Cerebellar cortex (tissue), 1 donor: ENCODE results near the gene SLC16A12.
"Not testable (repeated sequence)": the region's sequence is repeated elsewhere in the genome, so short reads cannot be mapped to it uniquely, and the experiment has no call there.

Experiments used
- DNase-seq: peaks from one replicate; pipeline ENCODE4 v3.0.0-alpha.2; 2015; ENCODE audit warnings: low spot score

The SLC16A12 gene

DNA sequence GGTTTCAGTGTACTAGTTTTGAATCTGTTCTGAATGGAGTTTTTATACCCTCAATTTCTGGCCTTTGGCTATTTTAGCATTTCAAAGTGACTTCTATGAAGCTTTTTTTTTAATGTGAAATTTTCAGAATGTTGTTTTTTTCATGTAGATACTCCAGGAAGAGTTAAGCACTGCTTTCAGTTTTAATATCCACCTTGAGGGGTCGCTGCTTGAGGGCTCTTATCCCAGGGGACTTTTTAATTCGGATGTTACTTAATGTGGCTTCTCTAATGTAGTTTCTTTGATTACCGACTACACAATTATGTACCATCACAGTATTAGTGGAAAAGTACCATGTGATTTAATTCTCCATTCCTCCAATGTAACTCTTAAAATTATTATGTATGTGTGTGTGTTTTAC lies 115.8 kb downstream of the SLC16A12 start:
- no peak for DNase-seq

DNA sequence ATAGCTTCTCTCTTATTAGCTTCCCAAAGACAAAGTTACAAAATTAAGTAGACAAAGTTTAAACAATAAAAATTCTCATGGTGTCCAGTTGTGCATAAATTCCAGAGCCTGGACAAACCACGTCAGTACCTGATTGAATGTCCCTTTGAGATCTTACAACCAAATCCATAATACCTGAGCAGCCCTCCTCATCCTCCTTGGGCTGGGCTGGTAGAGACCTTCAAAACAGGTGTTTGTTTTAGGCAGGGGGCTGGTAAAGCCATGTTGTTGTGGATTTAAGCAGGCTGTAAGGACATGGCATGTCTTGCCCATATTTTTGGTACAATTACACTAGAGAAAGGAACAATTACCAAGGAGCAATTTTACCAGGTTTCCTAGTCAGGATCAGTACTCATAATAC lies 118.9 kb downstream of the SLC16A12 start:
- DNase-seq = no peak

DNA sequence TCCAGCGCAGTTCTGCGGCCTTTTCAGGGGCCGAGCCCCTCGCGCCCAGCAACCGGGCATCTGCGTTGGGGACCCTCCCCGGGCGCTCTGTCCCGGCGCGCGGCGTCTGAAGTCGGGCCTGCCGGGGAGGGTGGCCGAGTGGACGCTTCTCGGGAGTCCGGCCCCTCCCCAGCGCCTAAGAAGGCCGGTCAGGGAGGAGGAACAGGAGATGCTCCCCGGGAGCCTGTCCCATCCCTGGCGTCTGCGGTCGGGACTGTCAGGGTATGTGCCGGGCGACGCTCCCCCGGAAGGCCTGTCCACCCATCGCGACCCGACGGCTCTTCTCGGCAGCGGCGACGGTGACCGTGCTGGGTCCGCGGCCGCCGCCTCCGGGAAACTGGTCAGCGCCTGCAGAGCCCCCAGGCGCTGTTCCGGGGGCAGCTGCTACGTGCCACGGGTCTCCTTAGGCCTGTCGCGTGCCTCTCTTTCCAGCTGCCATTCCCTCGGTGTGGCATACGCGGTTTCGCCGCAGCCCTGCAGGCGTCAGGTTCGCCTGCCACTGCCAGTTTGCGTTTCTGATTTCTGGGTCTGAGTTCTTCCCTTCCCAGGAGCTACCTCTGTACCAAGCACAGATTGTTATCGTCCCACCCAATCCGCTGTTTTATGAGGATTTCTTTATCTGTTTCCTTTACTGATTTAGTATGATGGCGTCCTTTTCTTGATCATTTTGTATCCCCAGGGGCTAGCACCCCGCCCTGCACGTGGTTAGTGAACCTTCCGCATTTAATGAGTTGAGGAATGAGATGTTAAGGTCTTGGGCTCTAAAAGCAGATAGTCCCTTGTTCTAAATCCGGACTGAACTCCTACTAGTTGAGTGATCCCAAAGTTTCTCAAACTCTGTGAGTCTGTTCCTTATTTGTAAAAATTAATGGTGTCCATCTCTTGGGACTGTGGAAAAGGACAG lies 120.2 kb downstream of the SLC16A12 start:
- DNase-seq = peak; percentile 37

DNA sequence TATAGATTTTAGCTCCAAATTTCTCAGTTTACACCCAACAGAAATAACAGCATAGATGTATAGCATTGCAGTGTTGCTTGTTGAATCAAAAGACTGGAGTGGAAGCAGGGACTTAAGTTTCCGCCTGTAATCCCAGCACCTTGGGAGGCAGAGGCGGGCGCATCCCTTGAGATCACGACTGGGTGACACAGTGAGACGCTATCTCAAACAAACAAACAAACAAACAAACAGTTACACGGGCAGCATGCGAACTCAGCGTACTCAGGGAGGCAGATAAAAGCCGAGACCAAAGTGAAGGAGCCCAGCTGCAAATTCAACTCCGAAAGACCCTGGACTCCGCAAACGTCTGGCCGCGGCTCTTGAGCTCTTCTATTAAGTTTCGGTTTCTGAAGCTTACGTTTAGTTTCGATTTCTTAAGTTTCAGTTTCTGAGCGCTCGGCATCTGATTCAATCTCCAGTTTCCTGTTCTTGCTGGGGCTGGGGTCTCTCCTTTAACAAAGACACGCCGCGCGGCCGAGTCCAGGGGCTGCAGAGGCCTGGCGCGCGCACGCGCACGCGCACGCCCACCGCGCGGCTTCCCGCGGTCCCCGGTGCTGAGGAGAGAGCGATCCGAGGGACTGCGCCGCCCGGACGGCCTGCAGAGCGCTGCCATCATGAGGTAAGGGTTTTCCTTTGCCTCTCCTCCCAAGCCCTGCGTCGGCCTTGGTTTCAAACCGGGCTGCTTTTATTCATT lies 121.1 kb downstream of the SLC16A12 start, which contains the start of gene IFIT5:
TSS of gene IFIT5 (plus strand) at position 423 of the 733 bp plus-strand sequence. CDS start at position 654, 231 bp downstream.
- peak; percentile 70 for DNase-seq

DNA sequence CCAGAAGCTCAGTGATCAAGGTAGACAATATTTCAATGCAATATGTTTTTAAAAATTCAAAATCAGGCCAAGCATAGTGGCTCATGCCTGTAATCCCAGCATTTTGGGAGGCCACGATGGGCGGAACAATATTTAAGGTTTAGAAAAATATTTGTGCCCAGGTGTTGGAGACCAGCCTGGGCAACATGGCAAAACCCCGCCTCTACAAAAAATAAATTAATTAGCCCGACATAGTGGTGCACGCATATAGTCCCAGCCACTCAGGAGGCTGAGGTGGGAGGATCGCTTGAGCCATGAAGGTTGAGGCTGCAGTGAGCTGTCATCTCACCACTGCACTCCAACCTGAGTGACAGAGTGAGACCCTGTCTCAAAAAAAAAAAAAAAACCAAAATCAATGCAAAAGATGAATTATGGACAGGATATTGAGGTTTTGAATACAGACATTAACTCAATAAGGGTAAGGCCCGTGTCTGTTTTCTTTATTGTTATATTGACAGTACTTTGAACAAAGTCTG lies 121.9 kb downstream of the SLC16A12 start:
- no peak for DNase-seq

DNA sequence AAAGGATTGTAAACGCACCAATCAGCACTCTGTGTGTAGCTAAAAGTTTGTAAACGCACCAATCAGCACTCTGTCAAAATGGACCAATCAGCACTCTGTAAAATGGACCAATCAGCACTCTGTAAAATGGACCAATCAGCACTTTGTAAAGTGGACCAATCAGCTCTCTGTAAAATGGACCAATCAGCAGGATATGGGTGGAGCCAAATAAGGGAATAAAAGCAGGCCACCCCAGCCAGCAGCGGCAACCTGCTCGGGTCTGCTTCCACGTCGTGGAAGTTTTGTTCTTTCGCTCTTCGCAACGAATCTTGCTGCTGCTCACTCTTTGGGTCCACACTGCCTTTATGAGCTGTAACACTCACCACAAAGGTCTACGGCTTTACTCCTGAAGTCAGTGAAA lies 123.1 kb downstream of the SLC16A12 start:
- not testable (repeated sequence) for DNase-seq

DNA sequence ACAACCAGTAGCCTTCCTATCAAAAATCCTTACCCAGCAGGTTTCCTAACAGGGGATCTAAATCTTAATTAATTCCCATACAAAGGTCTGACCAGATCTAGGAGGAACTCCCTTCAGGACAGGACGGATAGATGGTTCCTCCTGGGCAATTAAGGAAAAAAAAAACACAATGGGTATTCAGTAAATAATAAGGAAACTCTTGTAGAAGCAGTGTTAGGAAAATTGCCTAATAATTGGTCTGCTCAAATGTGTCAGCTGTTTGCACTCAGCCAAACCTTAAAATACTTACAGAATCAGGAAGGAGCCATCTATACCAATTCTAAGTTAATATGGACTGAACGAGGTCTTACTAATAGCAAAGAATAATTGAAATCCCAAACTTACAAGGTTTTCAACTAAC lies 124.3 kb downstream of the SLC16A12 start:
- DNase-seq = not testable (repeated sequence)

DNA sequence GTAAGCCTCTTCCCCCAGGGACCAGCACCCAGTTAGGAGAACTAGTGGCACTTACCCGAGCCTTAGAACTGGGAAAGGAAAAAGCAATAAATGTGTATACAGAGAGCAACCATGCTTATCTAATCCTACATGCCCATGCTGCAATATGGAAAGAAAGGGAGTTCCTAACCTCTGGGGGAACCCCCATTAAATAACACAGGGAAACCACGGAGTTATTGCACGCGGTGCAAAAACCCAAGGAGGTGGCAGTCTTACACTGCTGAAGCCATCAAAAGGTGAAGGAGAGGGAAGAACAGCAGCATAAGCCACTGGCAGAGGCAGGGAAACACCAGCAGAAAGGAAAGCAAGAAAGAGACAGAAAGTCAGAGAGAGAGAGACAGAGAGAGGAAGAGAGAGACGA lies 124.8 kb downstream of the SLC16A12 start:
- DNase-seq = not testable (repeated sequence)

DNA sequence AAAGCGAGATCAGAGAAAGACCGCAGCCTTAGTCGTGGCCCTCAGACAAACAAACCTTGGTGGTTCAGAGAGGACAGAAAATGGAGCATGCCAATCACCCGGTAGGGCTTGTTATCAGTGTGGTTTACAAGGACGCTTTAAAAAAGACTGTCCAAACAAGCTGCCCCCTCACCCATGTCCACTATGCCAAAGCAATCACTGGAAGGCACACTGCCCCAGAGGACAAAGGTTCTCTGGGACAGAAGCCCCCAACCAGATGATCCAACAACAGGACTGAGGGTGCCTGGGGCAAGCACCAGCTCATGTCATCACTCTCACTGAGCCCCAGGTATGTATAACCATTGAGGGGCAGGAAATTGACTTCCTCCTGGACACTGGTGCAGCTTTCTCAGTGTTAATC lies 126.1 kb downstream of the SLC16A12 start:
- DNase-seq = not testable (repeated sequence)

DNA sequence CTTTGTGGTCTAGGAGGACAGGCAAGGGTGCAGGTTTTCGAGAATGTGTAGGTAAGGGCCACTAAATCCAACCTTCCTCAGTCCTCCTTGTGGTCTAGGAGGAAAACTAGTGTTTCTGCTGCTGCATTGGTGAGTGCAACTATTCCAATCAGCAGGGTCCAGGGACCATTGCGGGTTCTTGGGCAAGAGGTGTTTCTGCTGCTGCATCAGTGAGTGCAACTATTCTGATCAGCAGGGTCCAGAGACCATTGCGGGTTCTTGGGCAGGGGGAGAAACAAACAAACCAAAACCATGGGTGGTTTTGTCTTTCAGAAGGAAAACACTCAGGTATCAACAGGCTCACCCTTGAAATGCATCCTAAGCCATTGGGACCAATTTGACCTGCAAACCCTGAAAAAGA lies 127.6 kb downstream of the SLC16A12 start:
- not testable (repeated sequence) for DNase-seq

DNA sequence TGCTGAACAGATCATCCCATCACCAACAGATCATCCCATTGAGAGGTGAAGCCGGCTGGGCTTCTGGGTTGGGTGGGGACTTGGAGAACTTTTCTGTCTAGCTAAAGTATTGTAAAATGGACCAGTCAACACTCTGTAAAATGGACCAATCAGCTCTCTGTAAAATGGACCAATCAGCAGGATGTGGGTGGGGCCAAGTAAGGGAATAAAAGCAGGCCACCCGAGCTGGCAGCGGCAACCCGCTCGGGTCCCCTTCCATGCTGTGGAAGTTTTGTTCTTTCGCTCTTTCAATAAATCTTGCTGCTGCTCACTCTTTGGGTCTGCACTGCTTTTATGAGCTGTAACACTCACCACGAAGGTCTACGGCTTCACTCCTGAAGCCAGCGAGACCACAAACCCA lies 129.2 kb downstream of the SLC16A12 start:
- DNase-seq = not testable (repeated sequence)

DNA sequence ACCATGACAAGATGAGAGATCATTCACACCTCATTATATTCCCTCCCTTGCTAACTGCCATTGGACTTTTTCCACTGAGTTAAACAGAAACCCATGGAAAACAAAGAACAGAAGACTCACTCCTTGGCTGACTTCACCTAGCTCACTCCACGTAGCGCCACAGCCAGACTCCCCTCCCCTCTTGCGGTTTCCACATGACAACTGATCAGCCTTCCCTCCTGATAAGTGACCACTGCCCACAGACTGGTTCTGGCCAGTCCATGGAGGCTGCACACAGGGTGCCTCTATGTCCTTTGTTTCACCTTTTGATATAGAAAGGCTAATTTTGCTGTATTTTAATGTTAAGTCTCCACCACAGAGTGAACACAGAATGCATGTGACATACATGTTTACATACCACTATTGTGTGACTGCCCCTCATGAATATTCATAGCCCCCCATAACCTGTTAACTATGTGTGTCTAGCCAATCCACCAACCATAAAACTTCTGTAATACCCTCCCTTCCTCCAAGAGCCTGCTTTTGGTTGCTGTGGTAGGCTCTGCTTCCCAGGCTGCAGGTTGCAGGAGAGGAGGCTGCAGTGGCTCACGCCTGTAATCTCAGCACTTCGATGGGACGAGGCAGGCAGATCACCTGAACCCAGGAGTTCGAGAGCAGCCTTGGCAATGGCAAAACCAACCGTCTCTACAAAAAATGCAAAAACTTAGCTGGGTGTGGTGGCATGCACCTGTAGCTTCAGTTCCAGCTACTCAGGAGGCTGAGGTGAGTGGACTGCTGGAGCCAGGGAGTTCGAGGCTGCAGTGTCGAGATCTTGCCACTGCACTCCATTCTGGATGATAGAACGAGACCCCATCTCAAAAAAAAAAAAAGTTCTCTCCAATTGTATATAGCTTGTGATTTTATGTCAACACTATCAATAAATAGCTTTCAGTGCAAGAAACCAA lies 131.0 kb downstream of the SLC16A12 start:
- no peak for DNase-seq

DNA sequence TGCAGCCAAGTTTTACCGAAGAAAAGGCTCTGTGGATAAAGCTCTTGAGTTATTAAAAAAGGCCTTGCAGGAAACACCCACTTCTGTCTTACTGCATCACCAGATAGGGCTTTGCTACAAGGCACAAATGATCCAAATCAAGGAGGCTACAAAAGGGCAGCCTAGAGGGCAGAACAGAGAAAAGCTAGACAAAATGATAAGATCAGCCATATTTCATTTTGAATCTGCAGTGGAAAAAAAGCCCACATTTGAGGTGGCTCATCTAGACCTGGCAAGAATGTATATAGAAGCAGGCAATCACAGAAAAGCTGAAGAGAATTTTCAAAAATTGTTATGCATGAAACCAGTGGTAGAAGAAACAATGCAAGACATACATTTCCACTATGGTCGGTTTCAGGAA lies 132.4 kb downstream of the SLC16A12 start:
- DNase-seq = no peak

DNA sequence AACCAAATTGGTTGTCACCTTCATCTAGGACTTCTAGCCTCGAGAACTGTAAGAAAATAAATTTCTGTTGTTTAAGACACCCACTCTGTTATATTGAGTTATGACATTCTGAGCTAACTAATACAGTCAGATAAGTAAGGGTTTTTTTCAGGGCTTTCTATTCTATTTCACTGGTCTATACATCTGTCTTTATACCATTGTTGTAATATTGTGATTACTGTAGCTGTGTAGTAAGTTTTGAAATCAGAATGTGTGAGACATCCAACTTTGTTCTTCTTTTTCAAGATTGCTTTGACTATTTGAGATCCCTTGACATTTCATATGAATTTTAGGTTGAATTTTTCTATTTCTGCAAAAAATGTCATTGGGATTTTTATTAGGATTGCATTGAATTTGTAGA lies 135.4 kb downstream of the SLC16A12 start:
- DNase-seq = no peak

DNA sequence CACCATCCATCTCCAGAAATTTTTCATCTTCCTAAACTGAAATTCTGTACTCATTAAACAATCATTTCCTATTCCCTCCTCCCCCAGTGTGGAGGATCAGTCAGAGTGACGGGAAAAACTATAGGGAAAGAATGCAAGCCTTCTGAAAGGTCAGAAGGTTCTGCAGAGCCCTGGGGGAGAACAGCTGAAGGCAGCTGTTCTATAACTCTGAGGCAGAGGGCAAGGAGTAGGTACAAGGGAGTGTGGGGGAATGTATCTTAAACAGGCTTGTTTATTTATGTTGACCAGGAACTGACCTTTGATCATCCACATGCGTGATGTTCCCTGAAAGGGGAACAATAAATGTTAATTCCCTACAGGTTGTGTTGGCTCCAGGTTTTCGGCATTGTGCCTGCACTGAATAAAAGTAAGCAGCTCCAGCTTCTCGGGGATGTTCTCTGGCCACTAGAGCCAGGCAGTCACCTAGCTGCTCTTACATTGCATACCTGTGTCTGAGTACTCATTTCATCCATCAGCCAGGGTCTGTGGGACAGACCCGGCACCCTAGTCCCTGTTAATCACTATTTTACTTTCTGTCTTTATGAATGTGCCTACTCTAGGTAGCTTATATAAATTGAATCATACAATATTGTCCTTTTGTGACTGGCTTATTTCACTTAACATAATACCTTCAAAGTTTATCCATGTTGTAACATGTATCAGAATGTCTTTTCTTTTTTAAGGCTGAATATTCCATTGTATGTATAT lies 137.2 kb downstream of the SLC16A12 start:
- DNase-seq = no peak

DNA sequence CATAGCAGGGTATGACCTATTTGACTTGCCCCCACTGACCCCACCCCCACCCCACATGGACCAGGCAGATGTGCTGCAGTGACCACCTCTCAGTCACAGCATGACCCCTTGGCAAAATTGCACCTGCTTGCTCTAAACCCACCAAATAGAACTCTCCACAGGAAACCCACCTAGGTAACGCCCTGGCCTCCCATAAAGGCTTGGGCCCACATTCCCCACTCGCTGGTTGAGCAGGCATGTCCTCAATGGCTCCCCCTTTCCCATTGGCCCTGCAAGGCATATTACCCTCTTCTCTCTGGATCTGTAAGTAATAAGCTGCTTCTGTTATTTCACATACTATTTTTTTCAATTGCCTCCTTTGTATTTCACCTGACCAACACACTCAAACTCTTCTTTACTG lies 140.3 kb downstream of the SLC16A12 start:
- DNase-seq = no peak

DNA sequence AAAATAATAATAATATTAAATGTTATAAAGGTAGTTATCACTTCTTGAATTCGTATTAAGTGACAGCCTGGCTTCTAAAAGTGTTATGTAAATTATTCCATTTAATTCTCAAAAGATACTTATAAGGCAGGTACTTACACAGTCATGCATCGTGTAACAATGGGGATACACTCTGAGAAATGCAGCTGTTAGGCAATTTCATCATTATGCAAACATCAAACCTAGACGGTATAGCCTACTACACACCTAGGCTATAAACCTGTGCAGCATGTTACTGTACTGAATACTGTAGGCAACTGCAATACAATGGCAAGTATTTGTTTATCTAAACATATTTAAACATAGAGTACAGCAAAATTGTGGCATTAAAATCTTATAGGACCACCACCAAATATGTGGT lies 141.5 kb downstream of the SLC16A12 start:
- peak; percentile 27 for DNase-seq

DNA sequence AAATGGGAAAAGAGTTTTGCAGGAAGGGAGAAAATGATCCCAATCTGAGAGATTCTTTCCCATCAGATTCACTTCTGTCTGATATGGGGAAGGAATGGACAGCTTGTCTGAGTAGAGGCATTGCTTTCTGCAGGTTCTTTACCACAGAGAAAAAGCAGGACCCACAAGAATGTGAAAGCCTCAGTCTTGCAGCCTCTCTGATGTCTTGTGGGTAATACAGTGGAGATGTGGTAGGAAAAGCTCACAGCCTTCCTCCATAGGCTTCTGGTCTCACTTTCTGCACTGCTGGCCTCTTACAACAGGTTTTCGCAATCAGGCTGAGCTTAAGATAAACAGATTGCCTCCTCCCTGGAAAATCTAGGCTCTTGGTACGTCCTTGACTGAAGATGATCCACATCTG lies 142.4 kb downstream of the SLC16A12 start:
- peak; percentile 74 for DNase-seq

DNA sequence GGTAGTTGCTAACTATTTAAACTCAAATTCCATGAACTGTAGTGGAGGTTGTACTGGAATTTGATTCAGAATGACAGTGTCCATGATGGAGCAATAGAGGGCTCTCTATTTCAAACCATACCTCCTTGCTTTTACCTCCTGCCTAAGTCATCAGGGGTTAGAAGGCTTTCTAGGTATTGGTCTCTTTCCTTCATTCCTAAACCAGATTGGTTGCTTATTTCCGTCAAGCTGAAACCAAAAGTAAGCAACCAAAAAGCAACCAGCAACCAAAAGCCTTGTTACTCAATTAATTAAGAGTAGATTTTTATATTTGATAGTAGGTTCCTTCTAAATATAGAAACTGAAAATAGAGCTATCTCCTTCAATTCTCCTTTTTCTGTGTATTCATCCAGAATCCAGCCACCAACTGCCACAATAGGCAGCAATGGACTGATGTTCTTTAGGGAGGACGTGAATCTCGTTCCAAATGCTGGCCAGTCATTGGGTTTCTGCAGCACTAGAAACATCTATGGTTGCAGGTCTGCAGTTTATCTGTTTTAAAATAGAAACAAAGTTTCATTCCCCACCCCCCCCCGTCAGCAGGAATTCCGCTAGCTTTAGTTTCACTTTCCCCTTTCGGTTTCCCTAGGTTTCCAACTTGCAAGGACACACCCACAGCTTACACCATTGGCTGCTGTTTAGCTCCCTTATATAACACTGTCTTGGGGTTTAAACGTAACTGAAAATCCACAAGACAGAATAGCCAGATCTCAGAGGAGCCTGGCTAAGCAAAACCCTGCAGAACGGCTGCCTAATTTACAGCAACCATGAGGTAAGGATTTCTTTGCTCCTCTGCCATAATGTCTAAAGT lies 143.3 kb downstream of the SLC16A12 start, which contains the start of gene IFIT1:
TSS of gene IFIT1 (plus strand) at position 717 of the 850 bp plus-strand sequence. CDS start at position 807, 90 bp downstream.
- DNase-seq = peak; percentile 97

DNA sequence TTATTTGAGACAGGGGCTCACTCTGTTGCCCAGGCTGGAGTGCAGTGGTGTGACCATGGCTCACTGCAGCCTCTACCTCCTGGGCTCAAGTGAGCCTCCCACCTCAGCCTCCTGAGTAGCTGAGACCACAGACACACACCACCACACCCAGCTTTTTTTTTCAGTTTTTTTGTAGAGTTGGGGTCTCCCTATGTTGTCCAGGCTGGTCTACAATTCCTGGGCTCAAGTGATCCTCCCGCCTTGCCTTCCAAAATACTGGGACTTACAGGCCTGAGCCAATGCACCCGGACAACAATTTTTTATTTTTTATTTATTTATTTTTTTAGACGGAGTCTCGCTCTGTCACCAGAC lies 144.2 kb downstream of the SLC16A12 start:
- not testable (repeated sequence) for DNase-seq
